ENCODE measurements around the gene RECQL5.

RECQL5 gene

GRCh38 chr17:75589012-75589918 is 77.7 kb downstream of the RECQL5 start:
- peaks cover 3% of the 10 kb centered on the region; the same call in 1 of the 2 replicates for H3K4me1 ChIP-seq (ENCODE audit: low read length)
- no peaks in the 10 kb centered on the region for H4K20me1 ChIP-seq (ENCODE audit: insufficient read depth, low read length)
- peak overlapping the region; percentile 92 for H3K4me2 ChIP-seq (ENCODE audit: low read length)
- peaks cover 13% of the 10 kb centered on the region for H3K27me3 ChIP-seq (ENCODE audit: low read depth, low read length)
- peak overlapping the region; percentile 82 for H3K4me3 ChIP-seq (ENCODE audit: low read length)
- no peaks in the 10 kb centered on the region for H3K9me3 ChIP-seq (ENCODE audit: insufficient read depth, low read length)
- peak overlapping the region; percentile 73 for H3K9ac ChIP-seq (ENCODE audit: low read length)
- no peaks in the 10 kb centered on the region for H3K79me2 ChIP-seq (ENCODE audit: low read length)
- H3K36me3 ChIP-seq (replicated peaks; ENCODE audit: low read depth, low read length): no peaks in the 10 kb centered on the region
- H3K27ac ChIP-seq (ENCODE audit: low read length): no peak overlapping the region
- TF ChIP-seq CTCF (IDR thresholded peaks at IDR 0.05; ENCODE audit: low read depth, low read length): peak; percentile 38
- no peak for TF ChIP-seq EZH2phosphoT487 (IDR thresholded peaks at IDR 0.05; ENCODE audit: low read depth)
- H2AFZ ChIP-seq (ENCODE audit: low read depth, low read length): peak overlapping the region; percentile 62; the same call in 1 of the 2 replicates

- TF ChIP-seq EZH2phosphoT487 (IDR thresholded peaks at IDR 0.05; ENCODE audit: low read depth) (no peak), CTCF (IDR thresholded peaks at IDR 0.05; ENCODE audit: low read depth, low read length) (no peak)
- H3K4me1 ChIP-seq (ENCODE audit: low read length): peaks cover 3% of the 10 kb centered on the region; the same call in 1 of the 2 replicates
- no peak overlapping the region; the same call in 1 of the 2 replicates for H3K9ac ChIP-seq (ENCODE audit: low read length)
- H3K4me3 ChIP-seq (ENCODE audit: low read length): peak overlapping the region; percentile 82
- H3K79me2 ChIP-seq (ENCODE audit: low read length): no peaks in the 10 kb centered on the region
- no peaks in the 10 kb centered on the region for H3K36me3 ChIP-seq (replicated peaks; ENCODE audit: low read depth, low read length)
- peaks cover 13% of the 10 kb centered on the region for H3K27me3 ChIP-seq (ENCODE audit: low read depth, low read length)
- no peaks in the 10 kb centered on the region for H3K9me3 ChIP-seq (ENCODE audit: insufficient read depth, low read length)
- H4K20me1 ChIP-seq (ENCODE audit: insufficient read depth, low read length): no peaks in the 10 kb centered on the region
- H3K4me2 ChIP-seq (ENCODE audit: low read length): peak overlapping the region; percentile 59
- no peak overlapping the region for H2AFZ ChIP-seq (ENCODE audit: low read depth, low read length)
- no peak overlapping the region for H3K27ac ChIP-seq (ENCODE audit: low read length)
These were observed 78.3 kb downstream of the RECQL5 start for GRCh38 chr17:75588596-75589011.

- peaks cover 13% of the 10 kb centered on the region for H3K27me3 ChIP-seq (ENCODE audit: low read depth, low read length)
- H3K4me1 ChIP-seq (ENCODE audit: low read length): peaks cover 3% of the 10 kb centered on the region; the same call in 1 of the 2 replicates
- H3K36me3 ChIP-seq (replicated peaks; ENCODE audit: low read depth, low read length): no peaks in the 10 kb centered on the region
- H4K20me1 ChIP-seq (ENCODE audit: insufficient read depth, low read length): no peaks in the 10 kb centered on the region
- H3K27ac ChIP-seq (ENCODE audit: low read length): no peak within 1 kb of the TSS
- H3K9ac ChIP-seq (ENCODE audit: low read length): no peak within 1 kb of the TSS
- no peaks in the 10 kb centered on the region for H3K79me2 ChIP-seq (ENCODE audit: low read length)
- H3K4me3 ChIP-seq (ENCODE audit: low read length): peak within 1 kb of the TSS; percentile 82
- H2AFZ ChIP-seq (ENCODE audit: low read depth, low read length): no peak within 1 kb of the TSS
- H3K4me2 ChIP-seq (ENCODE audit: low read length): peak within 1 kb of the TSS; percentile 59
- no peaks in the 10 kb centered on the region for H3K9me3 ChIP-seq (ENCODE audit: insufficient read depth, low read length)
- TF ChIP-seq EZH2phosphoT487 (IDR thresholded peaks at IDR 0.05; ENCODE audit: low read depth) (no peak), CTCF (IDR thresholded peaks at IDR 0.05; ENCODE audit: low read depth, low read length) (no peak)
These were observed 79.0 kb downstream of the RECQL5 start, which contains the start of gene MYO15B for GRCh38 chr17:75587675-75588595. Gene MYO15B, plus strand, starts transcription at chr17:75587800. Its CDS starts 258 bp downstream, at chr17:75588058.
